ENCODE results near the gene TRMT2A. TPM values are rescaled to one million over a fixed set of nuclear protein-coding genes. Genes with fewer than 3 reads are reported as not detected.

The TRMT2A gene
- total and polyA plus RNA-seq, 2 of the 8 experiments (the other 6 are each of a cell fraction or from before 2014, with no cell fraction given), result 44.9 to 50.3 TPM

DNA sequence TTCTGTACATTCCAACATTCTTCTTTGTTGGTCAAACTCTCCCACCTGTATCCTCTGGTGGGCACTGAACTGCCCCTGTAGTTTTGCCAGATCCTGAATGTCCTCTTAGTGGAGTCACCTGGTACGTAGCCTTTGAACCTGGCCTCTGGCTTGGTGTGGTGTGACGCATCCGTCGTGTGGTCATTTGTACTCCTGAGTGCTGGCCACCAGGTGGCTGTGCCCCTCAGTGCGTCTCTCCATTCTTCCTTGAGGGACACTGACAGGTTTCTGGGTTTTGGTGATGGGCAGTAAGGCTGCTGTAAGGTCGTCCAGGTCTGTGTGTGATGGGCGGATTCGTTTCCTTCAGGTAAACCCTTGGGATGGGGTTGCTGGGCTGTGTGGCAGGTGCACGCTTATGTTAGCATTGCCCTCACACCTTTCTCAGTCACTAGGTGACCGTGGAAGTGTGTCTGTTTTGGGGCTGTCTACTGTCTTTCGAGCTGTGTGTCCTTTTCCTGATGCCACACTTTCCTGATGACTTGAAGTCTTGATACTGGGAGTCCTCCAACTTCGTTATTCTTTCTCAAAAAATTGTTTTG lies 14.7 kb downstream of the TRMT2A start:
- Histone ChIP-seq H2BK15ac (ENCODE audit: low read length) (no peak overlapping the region), H3K79me1 (ENCODE audit: low read depth, low read length) (peaks cover 16% of the 10 kb centered on the region), H3K56ac (replicated peaks; ENCODE audit: insufficient read length, low read depth, low read length) (no peak overlapping the region), H2AFZ (ENCODE audit: low read length) (no peak overlapping the region), H3K4me3 (ENCODE audit: extremely low read depth in 1 of 4, insufficient read depth in 2 of 4, low read depth in 3 of 4, low read length in 4 of 4) (no peak overlapping the region), H3K79me2 (ENCODE audit: control insufficient read depth in 1 of 2, insufficient read depth in 2 of 2, low read length in 2 of 2) (peaks cover 0 to 34% of the 10 kb centered on the region in 2 experiments), H2BK120ac (replicated peaks; ENCODE audit: low read depth, low read length) (no peak overlapping the region), H3K27ac (ENCODE audit: low read depth, low read length) (no peak overlapping the region), H2BK20ac (ENCODE audit: low read length) (no peak overlapping the region), H3K9ac (replicated peaks in 1 of 4; ENCODE audit: extremely low read depth in 1 of 4, low read depth in 3 of 4, low read length in 3 of 4) (no peak overlapping the region), H3K9me3 (ENCODE audit: insufficient read depth in 2 of 2, low read depth in 1 of 2, low read length in 1 of 2) (no peaks in the 10 kb centered on the region), H3K4me2 (ENCODE audit: insufficient read depth in 1 of 2, low read depth in 2 of 2, low read length in 2 of 2) (no peak overlapping the region), H3K18ac (ENCODE audit: extremely low read depth, low read length) (no peak overlapping the region), H3K36me3 (ENCODE audit: control insufficient read depth in 2 of 4, insufficient read depth in 4 of 4, low read length in 3 of 4) (peaks cover 32 to 83% (median 55%) of the 10 kb centered on the region in 4 experiments), H2BK5ac (ENCODE audit: low read depth, low read length) (no peak overlapping the region), H4K20me1 (replicated peaks in 1 of 2; ENCODE audit: control insufficient read depth in 1 of 2, insufficient read depth in 2 of 2, low read length in 2 of 2) (peaks cover 14 to 44% of the 10 kb centered on the region in 2 experiments), H2BK12ac (ENCODE audit: low read depth, low read length) (no peak overlapping the region), H3K23me2 (ENCODE audit: low read depth, low read length) (no peaks in the 10 kb centered on the region), H3K23ac (ENCODE audit: insufficient read length) (no peak overlapping the region), H4K5ac (ENCODE audit: insufficient read length, low read depth, low read length) (no peak overlapping the region), H3K27me3 (replicated peaks in 1 of 4; ENCODE audit: control insufficient read depth in 3 of 4, extremely low read depth in 1 of 4, insufficient read depth in 3 of 4, low read length in 3 of 4) (no peaks in the 10 kb centered on the region), H4K8ac (ENCODE audit: extremely low read depth, insufficient read depth, low read length) (no peak overlapping the region), H3K4ac (replicated peaks; ENCODE audit: insufficient read length, low read depth, low read length) (no peak overlapping the region), H4K91ac (replicated peaks; ENCODE audit: insufficient read length, low read length) (no peak overlapping the region), H3K4me1 (replicated peaks in 1 of 4; ENCODE audit: control insufficient read depth in 3 of 4, insufficient read depth in 4 of 4, low read length in 3 of 4) (peaks cover 0 to 6% (median 0%) of the 10 kb centered on the region in 4 experiments; a peak in 3 of 7 replicates), H3K14ac (ENCODE audit: insufficient read length) (no peak overlapping the region), H2AK5ac (ENCODE audit: low read depth, low read length) (no peak overlapping the region)
- FAIRE-seq, result no peak
- ChIA-PET POLR2A (ENCODE audit: partially characterized antibody) (interaction anchor here (22.7 to 29.4 kb wide), 2 partner anchors 7 to 9 kb away, joined by 598 read pairs; partner anchors contain the start of genes RANBP1 and TRMT2A), CTCF (ENCODE audit: partially characterized antibody) (interaction anchor here (0.7 to 4.5 kb wide), 4 partner anchors 8 to 41 kb away, joined by 3 to 23 read pairs (median 8); no protein-coding TSS in a partner anchor)
- 91% methylated on average over 12 of the region's 12 CpGs; no CpG with 5 or more reads in 1 of the 2 experiments for WGBS, 2 experiments (ENCODE audit: extremely low coverage in 1 of 2, insufficient coverage in 1 of 2, insufficient read length in 1 of 2, insufficient replicate concordance in 2 of 2, low coverage in 1 of 2, low lambda C conversion rate in 2 of 2, missing lambda C conversion rate in 1 of 2)
- DNase-seq (ENCODE audit: low read depth in 1 of 2, low spot score in 2 of 2), result no peak
- TF ChIP-seq CTCF (IDR thresholded peaks at IDR 0.05; ENCODE audit: control extremely low read depth in 1 of 3, insufficient read depth in 1 of 3, low read depth in 1 of 3, low read length in 3 of 3) (peak; percentile 30 to 45 (median 32)), SUZ12 (IDR thresholded peaks at IDR 0.05; ENCODE audit: low read length) (no peak), ASH2L (IDR thresholded peaks at IDR 0.05; ENCODE audit: low read length) (no peak), MAFK (IDR thresholded peaks at IDR 0.05; ENCODE audit: low read depth, low read length) (no peak), POLR2AphosphoS5 (IDR thresholded peaks at IDR 0.05; ENCODE audit: low read depth, low read length) (0 out of 2 replicates have a peak, but pooled peaks have one; percentile 49), CHD2 (IDR thresholded peaks at IDR 0.05; ENCODE audit: low read length) (no peak), SP1 (IDR thresholded peaks at IDR 0.05; ENCODE audit: low read depth, low read length) (no peak), KDM5A (IDR thresholded peaks at IDR 0.05; ENCODE audit: low read length) (no peak), KDM4A (IDR thresholded peaks at IDR 0.05; ENCODE audit: low read depth, low read length, severe bottlenecking) (no peak), JUND (IDR thresholded peaks at IDR 0.05; ENCODE audit: low read length) (no peak), CBX5 (IDR thresholded peaks at IDR 0.05; ENCODE audit: low read depth, low read length) (no peak), BACH1 (IDR thresholded peaks at IDR 0.05; ENCODE audit: low read length) (no peak)
